Cardiac muscle cell (in vitro differentiated cells and primary cell): ENCODE results near the gene PDPN. TPM values are rescaled to one million over a fixed set of nuclear protein-coding genes. Genes with fewer than 3 reads are reported as not detected.

ENCODE experiments used
- DNase-seq, 2 donors: peaks; one replicate each; pipeline versions ENCODE4 v3.0.0 to v3.0.0-alpha.2; 2010 to 2017; ENCODE audit warnings: low read depth in 1 of 2, low spot score in 1 of 2
- H3K27ac ChIP-seq: fragments of 200-600 bp; sonication (generic); 2 replicates; pipeline ENCODE4 v1.5.1; 2016
- H3K27me3 ChIP-seq: fragments of 200-600 bp; sonication (generic); 2 replicates; pipeline ENCODE4 v1.6.0; 2016; ENCODE audit warnings: control low read depth
- H3K36me3 ChIP-seq: fragments of 200-600 bp; sonication (generic); 2 replicates; pipeline ENCODE4 v1.5.1; 2016; ENCODE audit warnings: control low read depth
- H3K4me1 ChIP-seq: fragments of 200-600 bp; sonication (generic); 2 replicates; pipeline ENCODE4 v1.8.1; 2017; ENCODE audit warnings: low read depth, mild to moderate bottlenecking, mixed run types
- H3K4me3 ChIP-seq: fragments of 200-600 bp; sonication (generic); 2 replicates; pipeline ENCODE4 v1.5.1; 2016; ENCODE audit warnings: mild to moderate bottlenecking
- H3K9me3 ChIP-seq: fragments of 200-600 bp; sonication (generic); 2 replicates; pipeline ENCODE4 v1.5.1; 2017; ENCODE audit warnings: low read depth, mild to moderate bottlenecking, control low read depth
- polyA plus RNA-seq: library from polyadenylated mRNA; unstranded; fragments of >200 nt; fragmentation: Nextera tagmentation; extraction: Ambion mirVana; gene quantifications from 2 replicates; pipeline ENCODE4 v1.2.1, GENCODE V29; 2016
- total RNA-seq: library from RNA; depleted of rRNA; stranded (reverse); fragments of >200 nt; gene quantifications from 2 replicates; pipeline ENCODE4 v1.2.3, GENCODE V29; 2016
- TF ChIP-seq, protein P1 (sequence below): IDR thresholded peaks from 2 replicates; pipeline ENCODE4 v1.5.1; 2012; ENCODE audit warnings: low read depth, mild to moderate bottlenecking, low read length

The PDPN gene
- total and polyA plus RNA-seq, 2 experiments from 2014 or later = 13.0 to 22.8 TPM

DNA sequence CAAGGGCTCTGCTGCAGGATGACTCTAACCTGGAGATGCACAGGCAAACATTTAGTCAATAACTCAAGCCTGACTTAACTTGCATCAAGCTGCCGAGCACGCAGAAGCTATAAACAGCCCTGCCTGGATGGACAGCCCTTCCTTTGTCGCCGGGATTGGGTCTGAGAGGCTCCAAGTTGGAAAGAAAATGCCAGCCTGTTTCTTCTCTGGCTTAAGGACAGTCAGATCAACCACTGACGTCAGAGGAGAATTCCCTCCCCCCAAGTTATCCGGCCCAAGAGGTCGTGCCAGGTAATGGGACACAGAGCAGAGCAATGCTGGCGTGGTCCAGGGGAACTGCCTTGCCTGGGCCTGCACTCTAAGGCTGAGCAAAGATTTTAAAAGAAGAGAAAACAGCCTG, 42.8 kb upstream of the PDPN start:
- Histone ChIP-seq H3K4me3 (no peak overlapping the region), H3K36me3 (no peaks in the 10 kb centered on the region), H3K4me1 (peaks cover 13% of the 10 kb centered on the region), H3K9me3 (no peaks in the 10 kb centered on the region), H3K27ac (no peak overlapping the region), H3K27me3 (no peaks in the 10 kb centered on the region)
- no peak for DNase-seq
- TF ChIP-seq, protein P1, sequence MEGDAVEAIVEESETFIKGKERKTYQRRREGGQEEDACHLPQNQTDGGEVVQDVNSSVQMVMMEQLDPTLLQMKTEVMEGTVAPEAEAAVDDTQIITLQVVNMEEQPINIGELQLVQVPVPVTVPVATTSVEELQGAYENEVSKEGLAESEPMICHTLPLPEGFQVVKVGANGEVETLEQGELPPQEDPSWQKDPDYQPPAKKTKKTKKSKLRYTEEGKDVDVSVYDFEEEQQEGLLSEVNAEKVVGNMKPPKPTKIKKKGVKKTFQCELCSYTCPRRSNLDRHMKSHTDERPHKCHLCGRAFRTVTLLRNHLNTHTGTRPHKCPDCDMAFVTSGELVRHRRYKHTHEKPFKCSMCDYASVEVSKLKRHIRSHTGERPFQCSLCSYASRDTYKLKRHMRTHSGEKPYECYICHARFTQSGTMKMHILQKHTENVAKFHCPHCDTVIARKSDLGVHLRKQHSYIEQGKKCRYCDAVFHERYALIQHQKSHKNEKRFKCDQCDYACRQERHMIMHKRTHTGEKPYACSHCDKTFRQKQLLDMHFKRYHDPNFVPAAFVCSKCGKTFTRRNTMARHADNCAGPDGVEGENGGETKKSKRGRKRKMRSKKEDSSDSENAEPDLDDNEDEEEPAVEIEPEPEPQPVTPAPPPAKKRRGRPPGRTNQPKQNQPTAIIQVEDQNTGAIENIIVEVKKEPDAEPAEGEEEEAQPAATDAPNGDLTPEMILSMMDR = no peak

DNA sequence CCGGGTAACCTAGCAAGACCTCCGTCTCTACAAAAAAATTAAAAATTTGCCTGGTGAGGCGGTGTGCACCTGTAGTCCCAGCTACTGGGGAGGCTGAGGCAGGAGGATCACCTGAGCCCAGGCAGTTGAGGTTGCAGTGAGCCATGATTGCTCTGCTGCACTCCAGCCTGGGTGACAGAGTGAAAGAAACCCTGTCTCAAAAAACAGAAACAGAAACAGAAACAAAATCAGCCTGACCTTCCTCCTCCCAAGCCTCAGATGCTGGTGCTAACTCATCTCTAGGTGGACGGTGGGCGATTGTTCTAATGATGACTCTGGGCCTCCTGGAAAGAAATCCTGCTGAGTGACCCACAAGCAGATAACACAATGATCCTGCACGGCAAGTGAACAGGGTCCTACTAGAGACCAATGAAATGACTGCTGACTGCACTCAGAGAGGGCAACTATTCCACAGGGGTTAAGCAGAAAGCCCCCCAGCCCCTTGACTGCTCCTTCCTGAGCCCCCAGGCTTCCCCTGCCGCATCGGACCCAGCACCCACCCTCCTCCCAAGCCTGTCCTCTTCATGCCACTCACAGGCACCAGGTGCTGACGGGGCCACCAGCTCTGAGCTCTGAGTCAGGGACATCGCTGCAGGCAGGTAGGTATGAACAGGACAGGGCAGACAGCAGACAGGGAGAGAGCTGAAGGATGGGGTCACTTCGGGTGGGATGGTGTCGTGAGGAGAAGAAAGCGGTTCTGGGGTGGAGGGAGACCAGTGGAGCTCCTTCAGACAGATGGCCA, 42.0 kb upstream of the PDPN start:
- Histone ChIP-seq H3K9me3 (no peaks in the 10 kb centered on the region), H3K27me3 (no peaks in the 10 kb centered on the region), H3K36me3 (no peaks in the 10 kb centered on the region), H3K4me3 (no peak overlapping the region), H3K27ac (no peak overlapping the region), H3K4me1 (peaks cover 11% of the 10 kb centered on the region)
- TF ChIP-seq, protein P1 = no peak
- DNase-seq = no peak

DNA sequence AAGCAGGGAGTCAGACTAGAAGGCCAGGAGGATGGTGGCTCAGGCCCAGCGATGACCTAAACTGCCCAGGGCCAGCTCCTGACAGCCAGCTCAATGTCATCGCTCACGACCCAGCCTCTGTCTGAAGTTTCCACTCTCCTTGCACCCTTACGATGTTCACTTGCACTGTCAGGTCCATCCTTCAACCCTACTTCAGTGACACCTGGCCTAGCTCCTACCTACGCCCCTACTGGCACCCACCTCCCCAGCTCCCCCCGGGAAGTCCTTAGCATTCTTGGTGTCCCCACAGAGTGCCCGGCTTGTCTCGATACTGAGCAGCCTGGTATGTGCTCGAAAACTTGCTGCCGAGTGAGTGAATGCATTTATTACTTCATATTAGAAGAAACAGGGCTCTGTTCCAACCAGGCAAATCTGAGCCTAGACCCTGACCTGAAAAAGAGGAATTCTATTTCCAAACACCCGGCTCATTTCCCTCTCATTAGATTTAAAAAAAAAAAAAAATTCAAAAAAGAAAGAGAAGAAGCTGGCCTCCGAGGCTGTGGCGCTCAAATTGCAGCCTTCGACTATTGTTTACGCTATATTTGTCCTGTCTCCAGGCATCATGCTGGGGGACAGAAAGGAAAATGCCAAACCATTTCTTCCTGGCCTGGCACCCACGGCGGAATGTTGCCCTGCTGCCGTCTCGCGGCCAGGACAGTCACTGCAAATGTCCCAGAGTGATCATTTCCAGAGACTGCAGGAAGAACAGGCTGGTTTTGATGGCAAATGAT, 40.0 kb upstream of the PDPN start:
- Histone ChIP-seq H3K27me3 (no peaks in the 10 kb centered on the region), H3K4me1 (no peaks in the 10 kb centered on the region), H3K36me3 (no peaks in the 10 kb centered on the region), H3K27ac (no peak overlapping the region), H3K4me3 (no peak overlapping the region), H3K9me3 (no peaks in the 10 kb centered on the region)
- DNase-seq = peak in 1 of 2 donors; percentile 28
- TF ChIP-seq, protein P1 = peak; percentile 46

DNA sequence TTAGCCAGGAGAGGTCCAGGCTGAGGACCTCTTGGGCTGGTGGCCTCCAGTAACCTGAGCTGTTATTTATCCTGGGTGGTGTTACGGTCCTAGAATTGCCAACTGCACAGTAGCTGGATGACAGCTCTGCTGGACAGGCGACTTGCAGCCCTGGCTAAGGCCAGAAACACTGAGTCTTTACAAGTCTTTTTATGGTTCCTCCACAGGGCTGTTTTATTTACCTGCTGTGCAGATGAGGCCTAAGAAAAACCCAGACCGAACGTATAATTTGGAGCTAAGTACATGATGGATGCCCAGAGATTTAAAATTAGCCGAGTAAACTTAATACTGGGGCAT, 39.4 kb upstream of the PDPN start:
- Histone ChIP-seq H3K36me3 (no peaks in the 10 kb centered on the region), H3K27me3 (no peaks in the 10 kb centered on the region), H3K4me1 (no peaks in the 10 kb centered on the region), H3K27ac (no peak overlapping the region), H3K9me3 (no peaks in the 10 kb centered on the region), H3K4me3 (no peak overlapping the region)
- TF ChIP-seq, protein P1 = no peak
- DNase-seq = peak in 1 of 2 donors; percentile 14

DNA sequence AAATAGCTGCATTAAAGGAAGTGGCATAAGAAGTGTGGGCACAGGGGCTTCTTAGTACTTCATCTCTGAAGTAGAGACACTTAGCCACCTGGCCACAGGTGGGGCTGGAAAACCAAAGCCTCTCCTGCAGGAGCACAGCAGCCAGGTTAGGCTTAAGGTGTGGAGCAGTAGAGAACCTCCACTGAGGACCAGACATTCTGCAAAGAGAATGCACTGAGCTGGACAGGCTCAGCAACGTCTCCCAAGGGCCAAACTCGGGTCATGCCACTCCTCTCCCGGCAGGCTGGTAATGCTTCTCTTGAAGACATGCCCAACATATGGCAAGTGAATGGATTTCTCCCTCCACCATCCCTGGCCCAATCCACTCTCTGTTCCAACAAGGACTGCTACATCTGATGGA, 36.8 kb upstream of the PDPN start:
- DNase-seq = no peak
- no peaks in the 10 kb centered on the region for H3K36me3 ChIP-seq
- TF ChIP-seq, protein P1 = no peak
- H3K4me3 ChIP-seq = no peak overlapping the region
- H3K27me3 ChIP-seq = no peaks in the 10 kb centered on the region
- no peaks in the 10 kb centered on the region for H3K4me1 ChIP-seq
- no peaks in the 10 kb centered on the region for H3K9me3 ChIP-seq
- H3K27ac ChIP-seq = no peak overlapping the region
